ENCODE measurements around the gene CPED1. TPM values are rescaled to one million over a fixed set of nuclear protein-coding genes. Genes with fewer than 3 reads are reported as not detected.

Gene CPED1
- total RNA-seq, 1 donor from 2014 or later: 27.3 TPM

DNA sequence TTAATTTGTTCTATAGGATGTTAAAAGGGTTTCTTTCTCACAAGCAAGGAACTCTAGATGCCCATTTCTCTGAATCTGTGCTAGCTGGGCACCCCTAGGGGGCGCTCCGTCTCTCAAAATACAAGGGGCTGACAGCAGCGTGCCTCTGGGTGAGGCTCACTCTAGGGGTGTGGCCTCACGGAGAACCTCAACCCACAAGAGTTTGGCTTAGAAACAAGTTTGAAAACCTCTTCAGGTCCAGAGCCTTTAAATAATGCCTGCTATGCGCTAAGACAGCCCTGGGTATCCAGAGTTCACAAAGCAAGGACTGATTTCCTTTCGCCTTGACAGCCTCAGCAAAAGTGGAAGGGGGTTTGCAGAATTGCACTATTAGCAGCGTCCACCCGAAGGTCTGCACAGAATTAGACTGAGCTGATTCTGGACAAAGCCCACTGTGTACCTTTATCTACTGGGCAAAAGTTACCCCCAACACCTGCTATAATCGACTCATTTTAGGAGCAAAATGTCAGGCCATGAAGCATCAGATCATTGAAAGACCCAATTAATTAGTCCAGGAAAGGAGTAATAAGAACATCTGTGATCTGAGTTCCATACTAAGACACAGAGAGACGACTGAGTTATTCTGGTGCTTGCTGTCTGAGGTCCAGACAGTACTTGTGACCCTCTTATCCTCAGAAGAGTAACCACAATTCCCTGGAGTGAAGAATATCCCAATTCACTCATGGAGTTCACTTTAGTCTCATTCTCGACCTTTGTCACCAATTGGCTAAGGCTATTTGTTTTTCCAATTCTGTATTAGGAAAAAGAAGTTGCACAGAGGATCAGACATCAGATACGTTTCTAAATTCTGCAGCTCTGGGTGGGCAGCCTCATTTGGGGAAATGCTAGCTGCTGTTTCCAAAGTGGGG, 574 bp upstream of the CPED1 start:
- TF ChIP-seq, protein P1, sequence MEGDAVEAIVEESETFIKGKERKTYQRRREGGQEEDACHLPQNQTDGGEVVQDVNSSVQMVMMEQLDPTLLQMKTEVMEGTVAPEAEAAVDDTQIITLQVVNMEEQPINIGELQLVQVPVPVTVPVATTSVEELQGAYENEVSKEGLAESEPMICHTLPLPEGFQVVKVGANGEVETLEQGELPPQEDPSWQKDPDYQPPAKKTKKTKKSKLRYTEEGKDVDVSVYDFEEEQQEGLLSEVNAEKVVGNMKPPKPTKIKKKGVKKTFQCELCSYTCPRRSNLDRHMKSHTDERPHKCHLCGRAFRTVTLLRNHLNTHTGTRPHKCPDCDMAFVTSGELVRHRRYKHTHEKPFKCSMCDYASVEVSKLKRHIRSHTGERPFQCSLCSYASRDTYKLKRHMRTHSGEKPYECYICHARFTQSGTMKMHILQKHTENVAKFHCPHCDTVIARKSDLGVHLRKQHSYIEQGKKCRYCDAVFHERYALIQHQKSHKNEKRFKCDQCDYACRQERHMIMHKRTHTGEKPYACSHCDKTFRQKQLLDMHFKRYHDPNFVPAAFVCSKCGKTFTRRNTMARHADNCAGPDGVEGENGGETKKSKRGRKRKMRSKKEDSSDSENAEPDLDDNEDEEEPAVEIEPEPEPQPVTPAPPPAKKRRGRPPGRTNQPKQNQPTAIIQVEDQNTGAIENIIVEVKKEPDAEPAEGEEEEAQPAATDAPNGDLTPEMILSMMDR (IDR thresholded peaks at IDR 0.05): peak; percentile 61 to 93 (median 93)
- TF ChIP-seq POLR2AphosphoS5 (IDR thresholded peaks at IDR 0.05; ENCODE audit: insufficient read depth in 1 of 2, low read depth in 1 of 2): peak in 1 of 2 donors; percentile 64
- TF ChIP-seq POLR2A (IDR thresholded peaks at IDR 0.05): no peak
- no peak for DNase-seq (ENCODE audit: extremely low spot score in 2 of 2)
- H3K4me3 ChIP-seq: peak overlapping the region; percentile 42 to 50
- no peaks in the 10 kb centered on the region for H3K4me1 ChIP-seq
- H3K9me3 ChIP-seq: no peaks in the 10 kb centered on the region
- no peaks in the 10 kb centered on the region for H3K27me3 ChIP-seq
- H3K36me3 ChIP-seq: no peaks in the 10 kb centered on the region
- H3K27ac ChIP-seq: peak overlapping the region; percentile 94
- intact Hi-C loops (cut with DNase I): loop anchor here (1.0 kb wide), 1 partner anchor 93 kb away; no protein-coding TSS in a partner anchor

DNA sequence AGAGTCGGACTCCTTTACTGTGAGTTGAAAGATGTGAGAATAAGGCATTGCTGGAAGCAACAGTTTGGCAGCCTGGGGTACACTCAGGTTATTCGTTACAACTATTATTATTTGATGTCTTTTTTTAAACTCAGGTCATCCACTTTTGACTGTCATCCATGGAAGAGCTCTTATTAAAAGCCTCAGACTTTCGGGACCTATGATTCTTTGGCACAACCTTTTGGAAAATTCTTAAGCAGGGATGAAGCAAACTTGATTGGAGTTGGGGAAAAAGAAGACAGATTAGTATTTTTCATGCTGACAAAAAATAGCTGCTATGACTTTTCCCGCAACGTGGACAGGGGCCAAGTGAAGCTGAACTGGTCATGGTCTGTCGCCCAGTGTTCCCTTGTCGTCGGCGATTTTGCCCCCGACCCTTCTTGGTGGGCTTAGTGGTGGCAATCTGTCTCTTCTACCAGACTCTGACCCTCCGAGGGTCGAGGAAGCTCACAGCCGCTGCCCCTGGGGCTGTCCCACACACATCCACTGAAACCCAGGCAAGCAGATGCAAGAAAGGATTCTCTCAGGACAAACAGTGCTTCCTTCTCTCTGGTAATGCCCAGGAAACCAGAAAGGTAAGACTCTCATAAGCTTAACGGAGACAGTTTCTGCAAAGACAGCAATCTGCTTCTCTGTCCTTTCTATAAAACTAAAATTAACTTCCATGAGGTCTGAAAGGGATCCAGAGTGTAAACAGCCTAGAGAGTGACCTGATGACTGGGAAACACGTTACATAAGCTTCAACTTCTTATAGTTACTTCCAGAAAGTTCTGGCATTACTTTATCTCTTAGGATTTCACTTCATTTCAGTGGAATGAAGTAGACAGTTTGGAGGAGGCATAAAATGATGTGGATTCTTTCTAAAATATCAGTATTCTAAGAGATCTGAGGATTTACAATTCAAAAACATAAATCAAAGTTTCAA, 1.0 kb downstream of the CPED1 start:
- TF ChIP-seq POLR2AphosphoS5 (IDR thresholded peaks at IDR 0.05; ENCODE audit: insufficient read depth in 1 of 2, low read depth in 1 of 2): peak; percentile 45 to 78
- TF ChIP-seq, protein P1 (IDR thresholded peaks at IDR 0.05): no peak
- no peak for DNase-seq (ENCODE audit: extremely low spot score in 2 of 2)
- Histone ChIP-seq H3K9me3 (no peaks in the 10 kb centered on the region), H3K4me1 (peaks cover 13% of the 10 kb centered on the region), H3K27ac (peak overlapping the region; percentile 94), H3K36me3 (no peaks in the 10 kb centered on the region), H3K4me3 (peak overlapping the region; percentile 42 to 50), H3K27me3 (no peaks in the 10 kb centered on the region)
- intact Hi-C loops (cut with DNase I): no loop called here

DNA sequence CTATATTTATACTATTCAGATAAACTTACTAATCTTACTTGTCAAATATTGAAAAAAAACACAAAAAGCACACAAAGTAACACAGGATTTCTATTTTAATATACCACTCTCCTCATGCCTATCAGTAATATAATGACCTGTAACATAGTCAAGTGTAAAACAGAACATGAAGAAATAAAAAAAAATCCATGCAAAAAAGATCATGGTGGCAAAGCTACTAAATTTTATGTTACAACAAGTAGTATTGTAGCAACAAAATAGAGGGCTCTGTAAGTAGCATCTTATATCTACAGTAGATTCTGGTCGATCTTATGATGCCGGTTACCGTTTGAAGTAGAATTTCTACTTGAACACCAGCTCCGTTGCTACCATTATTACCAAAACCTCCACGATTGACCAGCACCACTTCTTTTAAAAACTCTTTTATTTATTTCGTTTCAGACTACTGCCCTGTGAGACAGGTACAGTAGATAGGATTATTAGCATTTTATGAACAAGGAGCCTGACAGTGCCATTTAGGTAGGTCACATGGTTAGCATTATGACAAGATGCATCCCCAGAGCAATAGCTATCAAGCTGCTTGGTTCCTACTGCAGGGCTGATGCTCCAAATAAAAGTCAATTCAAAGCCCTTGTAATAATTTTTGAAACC, 2.1 kb downstream of the CPED1 start:
- Histone ChIP-seq H3K4me1 (peaks cover 13% of the 10 kb centered on the region), H3K36me3 (no peaks in the 10 kb centered on the region), H3K4me3 (peak overlapping the region; percentile 42 to 50), H3K27ac (peak overlapping the region; percentile 94), H3K9me3 (no peaks in the 10 kb centered on the region), H3K27me3 (no peaks in the 10 kb centered on the region)
- TF ChIP-seq, protein P1 (IDR thresholded peaks at IDR 0.05): no peak
- TF ChIP-seq POLR2AphosphoS5 (IDR thresholded peaks at IDR 0.05; ENCODE audit: insufficient read depth in 1 of 2, low read depth in 1 of 2) (no peak), POLR2A (IDR thresholded peaks at IDR 0.05) (no peak)
- no peak for DNase-seq (ENCODE audit: extremely low spot score in 2 of 2)
- intact Hi-C loops (cut with DNase I): no loop called here

DNA sequence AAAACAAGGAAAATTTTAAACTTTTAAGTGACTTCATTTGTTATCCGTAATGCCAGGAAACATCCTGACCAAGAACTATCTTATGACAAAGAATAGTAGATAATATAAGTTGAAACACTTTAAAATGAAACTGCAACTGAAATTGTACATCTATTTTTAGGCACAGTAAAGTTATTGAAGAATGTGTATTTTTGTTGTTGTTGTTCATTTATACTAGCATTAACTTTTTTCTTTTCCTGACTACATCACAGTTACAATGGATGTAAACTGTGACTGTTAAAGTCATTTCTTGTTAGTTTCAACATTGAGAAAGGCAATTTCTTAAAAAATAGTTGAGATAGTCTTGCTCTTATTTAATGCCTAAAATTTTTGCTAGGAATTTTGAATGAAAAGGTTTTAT, 2.6 kb downstream of the CPED1 start:
- DNase-seq (ENCODE audit: extremely low spot score in 2 of 2): no peak
- Histone ChIP-seq H3K36me3 (no peaks in the 10 kb centered on the region), H3K27ac (peak overlapping the region; percentile 94), H3K4me3 (peak overlapping the region; percentile 42 to 50), H3K9me3 (no peaks in the 10 kb centered on the region), H3K27me3 (no peaks in the 10 kb centered on the region), H3K4me1 (peaks cover 16% of the 10 kb centered on the region)
- TF ChIP-seq POLR2A (IDR thresholded peaks at IDR 0.05) (no peak), POLR2AphosphoS5 (IDR thresholded peaks at IDR 0.05; ENCODE audit: insufficient read depth in 1 of 2, low read depth in 1 of 2) (no peak)
- TF ChIP-seq, protein P1 (IDR thresholded peaks at IDR 0.05): no peak
- intact Hi-C loops (cut with DNase I): no loop called here

Measured in vagina (tissue), 2 donors.